Suppressor macrophage treated with lipopolysaccharide for 4 hours (primary cell): ENCODE measurements around the gene UCN.
"Not testable (repeated sequence)": the region's sequence is repeated elsewhere in the genome, so short reads cannot be mapped to it uniquely, and the experiment has no call there.

Experiments
- DNase-seq: peaks from one replicate; pipeline ENCODE4 v3.0.0-alpha.2; 2020

Gene UCN

DNA sequence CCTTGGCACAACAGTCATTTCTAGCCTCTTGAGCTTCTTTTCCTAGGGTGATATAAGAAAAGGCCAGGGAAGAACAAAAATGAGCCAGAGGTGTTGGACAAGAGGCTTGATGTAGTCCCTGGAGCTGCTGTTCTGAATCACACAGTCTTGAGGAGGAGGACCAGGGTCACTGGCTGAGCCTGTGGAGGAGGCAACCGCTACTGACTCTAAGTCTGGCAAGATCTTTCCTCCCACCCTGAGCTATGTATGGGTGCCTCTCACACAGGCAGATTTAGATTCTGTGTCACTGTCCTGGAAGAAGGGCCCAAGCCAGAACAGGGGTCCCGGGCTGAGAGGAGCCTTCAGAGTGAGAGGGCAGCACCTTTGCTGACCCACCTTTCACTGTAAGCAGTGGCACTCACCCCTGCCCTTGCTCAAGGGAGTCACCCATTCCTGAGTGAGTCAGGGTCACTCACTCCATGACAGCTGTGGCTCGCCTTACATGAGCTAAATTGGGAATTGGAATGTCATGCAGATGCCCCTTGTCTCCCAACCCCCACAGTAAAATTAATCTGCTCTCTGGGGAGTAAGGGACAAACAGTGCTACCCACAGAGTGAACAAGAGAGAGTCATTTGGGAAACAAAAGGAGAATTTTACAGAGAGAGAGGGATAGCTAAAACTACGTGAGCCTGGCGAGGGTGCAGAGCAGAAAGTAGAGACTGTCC is 26.2 kb downstream of the UCN start, which contains the start of gene TRIM54:
Gene TRIM54 (plus strand): TSS at position 575 of the 705 bp plus-strand sequence. CDS start 303 bp downstream, outside the sequence.
- no peak for DNase-seq

GRCh38 chr2:27281442-27281841 is 26.8 kb downstream of the UCN start:
- no peak for DNase-seq

DNA sequence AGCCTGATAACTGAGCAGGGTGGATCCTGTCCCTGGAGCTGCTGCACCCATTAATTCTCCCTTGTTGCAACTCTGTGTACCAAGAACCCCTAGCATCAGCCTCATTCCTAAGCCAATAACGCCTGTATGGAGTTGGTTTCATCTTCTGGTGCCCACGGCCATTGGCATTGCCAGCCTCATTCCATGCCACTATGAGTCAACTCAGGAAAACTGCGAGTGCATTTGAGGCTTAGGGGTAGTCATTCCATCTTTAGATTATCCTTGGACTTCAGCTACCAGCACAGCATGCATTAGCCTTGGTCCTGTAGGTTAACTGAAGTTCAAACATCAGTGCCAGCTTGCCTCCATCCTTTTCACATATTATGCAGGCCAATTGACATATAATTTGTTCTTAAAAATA is 27.4 kb downstream of the UCN start:
- no peak for DNase-seq

DNA sequence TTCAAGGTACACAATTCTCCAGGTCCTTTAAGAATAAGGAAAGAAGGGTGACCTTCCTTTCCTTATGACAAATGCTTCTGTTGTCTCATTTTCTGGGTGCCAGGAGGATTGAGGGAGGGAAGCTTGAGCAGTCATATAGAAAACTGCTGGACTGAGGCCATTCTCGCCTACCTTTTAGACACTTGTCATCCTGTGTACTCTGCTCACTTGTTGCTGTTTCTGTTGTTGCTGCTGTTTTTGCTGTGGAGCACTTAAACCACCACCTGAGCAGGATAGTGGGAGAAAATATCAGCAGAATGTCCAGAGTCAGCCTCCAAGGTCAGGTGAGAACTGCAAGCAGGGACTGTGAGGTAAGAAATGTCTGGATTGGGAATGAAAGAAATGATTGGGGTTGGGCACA is 30.2 kb downstream of the UCN start:
- DNase-seq = no peak

GRCh38 chr2:27275211-27276150 is 32.8 kb downstream of the UCN start, which contains the start of gene DNAJC5G:
DNAJC5G (plus strand) TSS chr2:27275433; CDS start chr2:27276729, 1,296 bp downstream.
- no peak for DNase-seq

DNA sequence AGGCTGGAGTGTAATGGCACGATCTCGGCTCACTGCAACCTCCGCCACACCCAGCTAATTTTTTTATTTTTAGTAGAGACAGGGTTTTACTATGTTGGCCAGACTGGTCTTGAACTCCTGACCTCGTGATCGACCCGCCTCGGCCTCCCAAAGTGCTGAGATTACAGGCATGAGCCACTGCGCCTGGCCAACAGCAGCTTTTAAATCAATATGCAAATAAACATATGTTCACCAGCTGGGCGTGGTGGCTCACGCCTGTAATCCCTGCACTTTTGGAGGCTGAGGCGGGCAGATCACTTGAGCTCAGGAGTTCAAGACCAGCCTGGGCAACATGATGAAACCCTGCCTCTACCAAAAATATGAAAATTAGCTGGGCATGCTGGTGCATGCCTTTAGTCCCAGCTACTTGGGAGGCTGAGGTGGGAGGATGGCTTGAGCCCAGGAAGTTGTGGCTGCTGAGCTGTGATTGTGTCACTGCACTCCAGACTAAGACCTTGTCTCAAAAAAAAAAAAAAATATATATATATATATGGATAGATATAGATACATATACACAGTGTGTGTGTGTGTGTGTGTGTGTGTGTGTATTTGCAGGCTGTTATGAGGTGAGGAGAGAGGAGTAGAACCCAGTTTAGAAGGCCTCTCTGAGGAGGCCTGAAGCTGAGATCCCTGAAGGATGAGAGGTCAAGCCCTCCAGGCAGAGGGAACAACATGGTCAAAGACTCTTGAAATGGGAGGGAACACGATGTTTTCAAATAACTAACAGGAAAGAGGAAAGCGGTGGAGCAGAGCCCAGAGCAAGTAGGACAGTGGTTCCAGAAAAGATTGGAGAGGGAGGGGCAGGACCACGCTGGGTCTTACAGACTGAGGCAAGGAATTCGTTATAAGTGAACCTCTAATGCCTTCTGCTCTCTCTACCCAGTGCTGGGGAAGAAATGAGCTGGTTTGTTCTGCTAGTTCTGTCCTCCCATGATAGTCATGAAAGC is 35.4 kb downstream of the UCN start:
- not testable (repeated sequence) for DNase-seq

GRCh38 chr2:27271631-27272340 is 36.5 kb downstream of the UCN start:
- no peak for DNase-seq

- peak; percentile 56 for DNase-seq
Measured at GRCh38 chr2:27270670-27271069, 37.6 kb downstream of the UCN start.

- no peak for DNase-seq
Measured at GRCh38 chr2:27270131-27270530, 38.1 kb downstream of the UCN start.

GRCh38 chr2:27268296-27268695 is 39.9 kb downstream of the UCN start:
- not testable (repeated sequence) for DNase-seq

DNA sequence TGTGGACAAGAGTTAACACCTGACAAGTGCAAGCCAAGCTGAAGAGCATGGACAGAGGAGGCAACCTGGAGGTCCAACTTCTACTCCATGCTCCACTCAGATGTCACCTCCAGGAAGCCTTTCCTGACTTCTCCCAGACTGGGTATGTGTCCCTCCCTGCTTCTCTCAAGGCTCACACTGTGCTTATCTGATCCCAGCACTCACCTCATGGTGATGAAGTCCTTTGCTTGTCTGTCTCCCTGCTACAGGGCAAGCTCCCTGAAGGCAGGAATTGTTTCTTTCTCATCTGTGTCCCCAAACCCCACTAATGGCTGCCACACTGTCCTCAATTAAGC is 42.7 kb downstream of the UCN start:
- DNase-seq = no peak

GRCh38 chr2:27264753-27265535 is 43.3 kb downstream of the UCN start:
- peak; percentile 79 for DNase-seq

GRCh38 chr2:27264253-27264752 is 43.9 kb downstream of the UCN start:
- DNase-seq = no peak

GRCh38 chr2:27263287-27264252 is 44.7 kb downstream of the UCN start:
- DNase-seq = no peak

DNA sequence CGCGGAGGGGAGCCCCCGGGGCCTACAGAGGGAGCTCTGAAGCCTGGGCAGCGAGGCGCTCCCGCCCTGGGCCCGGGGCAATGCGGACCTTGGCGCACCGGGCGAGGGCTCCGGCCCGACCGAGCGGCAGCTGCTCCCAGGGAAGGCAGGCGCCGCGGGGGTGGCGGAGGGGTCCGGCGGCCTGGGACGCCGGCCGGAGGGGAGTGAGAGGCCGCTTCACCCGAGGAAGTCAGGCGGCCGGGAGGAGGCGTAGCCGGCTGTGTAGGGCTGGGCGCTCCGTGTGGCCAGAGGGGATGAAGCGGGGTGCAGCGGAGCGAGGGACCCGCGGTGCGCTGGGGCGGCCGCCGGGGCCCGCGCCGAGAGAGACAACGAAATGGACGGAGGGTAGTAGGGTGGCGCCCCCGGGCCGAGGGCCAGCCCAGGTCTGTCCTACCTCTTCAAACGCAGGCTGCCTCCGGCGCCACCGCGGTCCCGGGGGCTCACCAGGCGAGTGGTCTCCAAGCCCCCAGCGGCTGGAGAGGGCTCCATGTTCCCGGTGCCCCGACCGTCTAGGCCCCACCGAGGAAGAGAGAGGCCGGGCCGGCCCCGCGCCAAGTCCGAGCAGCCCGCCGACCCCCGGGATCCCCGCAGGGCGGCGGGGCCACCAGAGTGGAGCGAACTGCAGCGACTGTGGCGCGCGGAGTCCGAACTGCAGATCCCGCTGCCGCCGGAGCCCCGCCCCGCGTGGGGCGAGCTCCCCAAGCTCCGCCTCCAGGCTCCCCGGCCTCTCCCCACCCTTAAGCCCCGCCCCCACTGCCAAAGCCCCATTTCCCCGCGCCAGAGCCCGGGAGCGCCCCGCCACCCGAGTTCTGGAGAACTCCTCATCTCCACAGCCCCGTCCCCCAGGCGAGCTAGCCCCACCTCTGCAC is 45.6 kb downstream of the UCN start, which contains the start of gene SLC30A3:
Gene SLC30A3 (minus strand): TSS at position 669 of the 908 bp plus-strand sequence. CDS start 141 bp downstream, at position 528.
- peak; percentile 71 for DNase-seq

DNA sequence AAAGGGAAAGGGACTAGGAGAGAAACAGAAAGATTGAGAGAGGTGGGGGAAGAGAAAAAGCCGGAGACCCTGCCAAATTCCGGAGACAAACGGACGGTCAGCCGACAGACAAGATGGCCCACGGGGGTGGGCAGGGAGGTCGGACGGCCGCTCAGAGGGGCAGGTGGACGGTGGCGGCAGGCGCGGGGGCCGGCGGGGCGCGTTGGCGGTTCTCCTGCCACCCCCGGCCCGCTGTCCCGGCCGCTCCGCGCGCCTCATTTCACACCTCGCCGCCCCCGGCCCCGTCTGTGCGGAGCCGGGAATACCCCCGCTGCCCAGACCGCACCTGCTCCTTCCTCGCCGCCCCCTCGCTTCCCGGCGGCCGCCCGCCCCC is 46.3 kb downstream of the UCN start:
- no peak for DNase-seq

- DNase-seq = no peak
Measured at GRCh38 chr2:27261241-27261925, 46.9 kb downstream of the UCN start.

DNA sequence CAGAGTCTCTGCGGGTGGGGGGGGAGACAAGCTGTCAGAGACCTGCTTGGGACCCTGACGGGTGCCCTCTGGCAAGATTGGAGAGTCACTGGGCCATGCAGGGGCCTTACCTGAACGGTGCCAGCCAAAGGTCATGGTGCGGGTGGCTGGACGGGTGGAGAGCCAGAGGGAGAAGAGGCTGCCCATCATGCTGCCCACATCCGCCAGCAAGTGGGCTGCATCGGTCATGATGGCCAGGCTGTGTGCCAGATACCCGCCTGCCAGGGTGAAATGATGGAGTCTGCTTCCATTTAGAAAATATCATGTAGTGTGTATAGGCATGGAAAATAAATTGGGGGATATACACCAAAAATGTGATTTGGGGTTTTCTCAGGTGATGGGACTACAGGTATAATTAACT is 50.2 kb downstream of the UCN start:
- DNase-seq = no peak
